Ishikawa (cell line): Measurements from ENCODE around the gene SLC4A3.

Experiments used
- NFIC ChIP-seq: IDR thresholded peaks from 2 replicates; pipeline ENCODE4 v1.6.1; 2012
- REST ChIP-seq: IDR thresholded peaks from 2 replicates; pipeline ENCODE4 v1.6.1; 2012; ENCODE audit warnings: low read depth, mild to moderate bottlenecking

GRCh38 chr2:219624565-219624964, 2.9 kb upstream of the SLC4A3 start:
- TF ChIP-seq REST (no peak), NFIC (no peak)
